Measurements from ENCODE around the gene TPGS1.

DNA sequence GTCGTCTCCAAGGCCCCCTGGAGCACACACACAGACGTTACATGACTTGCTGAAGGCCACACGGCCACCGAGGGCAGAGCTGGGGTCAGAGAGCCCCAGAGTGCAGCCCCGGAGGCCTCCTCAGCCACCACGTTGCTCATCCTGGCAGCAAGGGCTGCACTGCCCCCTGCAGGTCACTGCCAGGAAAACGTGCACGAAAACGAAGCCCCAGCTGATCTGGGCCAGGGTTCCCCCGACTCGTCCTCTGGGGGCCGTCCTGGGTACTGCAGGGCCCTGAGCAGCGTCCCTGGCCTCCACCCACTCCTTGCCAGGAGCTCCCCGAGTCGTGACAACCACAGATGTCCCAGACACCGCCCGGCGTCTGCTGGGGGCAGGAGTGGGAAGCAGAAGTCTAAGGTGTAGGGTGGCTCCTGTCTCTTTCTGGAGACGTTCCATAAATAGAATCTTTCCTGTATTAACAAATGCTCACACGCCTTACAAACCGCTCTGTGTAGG, 3.4 kb downstream of the TPGS1 start:
- TF ChIP-seq, protein P1, sequence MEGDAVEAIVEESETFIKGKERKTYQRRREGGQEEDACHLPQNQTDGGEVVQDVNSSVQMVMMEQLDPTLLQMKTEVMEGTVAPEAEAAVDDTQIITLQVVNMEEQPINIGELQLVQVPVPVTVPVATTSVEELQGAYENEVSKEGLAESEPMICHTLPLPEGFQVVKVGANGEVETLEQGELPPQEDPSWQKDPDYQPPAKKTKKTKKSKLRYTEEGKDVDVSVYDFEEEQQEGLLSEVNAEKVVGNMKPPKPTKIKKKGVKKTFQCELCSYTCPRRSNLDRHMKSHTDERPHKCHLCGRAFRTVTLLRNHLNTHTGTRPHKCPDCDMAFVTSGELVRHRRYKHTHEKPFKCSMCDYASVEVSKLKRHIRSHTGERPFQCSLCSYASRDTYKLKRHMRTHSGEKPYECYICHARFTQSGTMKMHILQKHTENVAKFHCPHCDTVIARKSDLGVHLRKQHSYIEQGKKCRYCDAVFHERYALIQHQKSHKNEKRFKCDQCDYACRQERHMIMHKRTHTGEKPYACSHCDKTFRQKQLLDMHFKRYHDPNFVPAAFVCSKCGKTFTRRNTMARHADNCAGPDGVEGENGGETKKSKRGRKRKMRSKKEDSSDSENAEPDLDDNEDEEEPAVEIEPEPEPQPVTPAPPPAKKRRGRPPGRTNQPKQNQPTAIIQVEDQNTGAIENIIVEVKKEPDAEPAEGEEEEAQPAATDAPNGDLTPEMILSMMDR (IDR thresholded peaks at IDR 0.05) = peak; percentile 64 to 97 (median 91)
- TF ChIP-seq POLR2A (IDR thresholded peaks at IDR 0.05) = no peak
